Progenitor cell of endocrine pancreas (in vitro differentiated cells): ENCODE results near the gene ADARB1. TPM values are rescaled to one million over a fixed set of nuclear protein-coding genes. Genes with fewer than 3 reads are reported as not detected.

Source experiments
- DNase-seq: peaks from one replicate; pipeline ENCODE4 v3.0.0; 2021; ENCODE audit warnings: low spot score; ENCODE audit not compliant: unreplicated experiment
- H3K27ac Mint-ChIP-seq: 2 replicates; pipeline ENCODE4 v1.8.0; 2021; ENCODE audit warnings: mild to moderate bottlenecking, moderate library complexity, mixed read lengths
- H3K27me3 Mint-ChIP-seq: 2 replicates; pipeline ENCODE4 v1.8.0; 2021; ENCODE audit warnings: mixed read lengths
- H3K36me3 Mint-ChIP-seq: 2 replicates; pipeline ENCODE4 v1.8.0; 2022; ENCODE audit warnings: mixed read lengths; ENCODE audit not compliant: insufficient read depth
- H3K4me1 Mint-ChIP-seq: 2 replicates; pipeline ENCODE4 v1.8.0; 2021; ENCODE audit warnings: low read depth, mixed read lengths
- H3K4me3 Mint-ChIP-seq: 2 replicates; pipeline ENCODE4 v1.8.0; 2021; ENCODE audit warnings: low read depth, mild to moderate bottlenecking, moderate library complexity, mixed read lengths
- H3K9me3 Mint-ChIP-seq: 2 replicates; pipeline ENCODE4 v1.8.0; 2021; ENCODE audit warnings: low read depth, mixed read lengths
- total RNA-seq: library from RNA; stranded (reverse); gene quantifications from 2 replicates; pipeline ENCODE4 v1.2.1, GENCODE V29; 2021
- TF ChIP-seq, protein P1 (sequence below): fragments of 200-600 bp; sonication (generic); IDR thresholded peaks from one replicate; pipeline ENCODE4 v1.5.0; 2021; ENCODE audit warnings: antibody characterized with exemption, mild to moderate bottlenecking; ENCODE audit not compliant: unreplicated experiment

The ADARB1 gene
- total RNA-seq, 1 donor from 2014 or later: 19.1 TPM

DNA sequence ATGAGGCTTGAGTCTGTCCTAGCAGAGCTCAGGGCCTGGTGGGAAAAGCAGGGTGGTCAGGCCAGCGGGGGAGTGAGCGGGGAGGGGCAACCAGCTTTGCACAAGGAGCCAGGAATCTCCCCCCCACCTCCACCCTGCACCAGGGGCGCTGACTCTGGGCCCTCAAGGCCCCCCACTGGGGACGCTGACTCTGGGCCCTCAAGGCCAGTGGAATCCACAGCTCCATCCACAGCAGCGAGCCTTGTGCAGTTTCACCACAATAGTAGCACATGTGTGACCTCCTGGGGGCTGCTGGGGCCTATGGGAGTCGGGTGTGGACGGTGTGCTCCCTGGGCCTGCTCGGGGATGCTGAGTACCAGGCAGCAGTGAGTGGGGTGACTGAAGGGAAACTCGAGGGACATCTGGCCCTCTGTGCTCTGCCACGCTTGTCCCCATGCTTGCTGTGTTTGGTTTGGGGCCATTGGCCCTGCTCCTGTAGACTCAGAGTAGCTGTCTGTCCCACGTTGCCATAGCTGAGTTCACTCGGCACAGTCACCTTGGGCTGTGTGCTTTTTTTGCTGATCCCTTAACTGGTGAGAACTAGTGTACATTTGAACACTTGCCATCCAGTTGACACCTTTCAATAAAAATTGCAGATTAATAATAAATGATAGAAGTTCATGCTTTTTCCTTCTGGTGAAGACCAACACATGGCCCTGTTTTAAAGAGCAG is 89.2 kb downstream of the ADARB1 start:
- Mint-ChIP-seq H3K27ac (no peak overlapping the region), H3K36me3 (no peaks in the 10 kb centered on the region), H3K9me3 (no peaks in the 10 kb centered on the region)

DNA sequence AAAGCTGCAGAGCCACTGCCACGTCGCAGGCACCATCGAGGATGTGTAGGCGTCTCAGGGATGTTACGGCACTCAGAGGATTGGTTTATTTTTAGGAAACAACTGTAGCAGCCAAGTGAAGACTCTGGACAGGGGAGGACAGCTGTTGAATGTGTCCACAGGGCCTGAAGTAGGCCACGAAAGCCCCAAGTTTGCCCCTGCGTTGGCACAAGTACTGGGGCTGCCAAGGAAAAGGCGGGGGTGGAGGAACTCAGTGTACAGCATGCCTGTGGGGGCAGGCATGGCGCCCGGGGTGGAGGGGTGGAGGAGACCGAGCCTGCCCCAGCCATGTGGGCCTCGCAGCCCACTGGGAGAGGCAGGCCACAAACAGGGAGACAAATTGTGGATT is 89.7 kb downstream of the ADARB1 start:
- Mint-ChIP-seq H3K9me3 (no peaks in the 10 kb centered on the region), H3K27me3 (no peaks in the 10 kb centered on the region), H3K36me3 (no peaks in the 10 kb centered on the region), H3K4me3 (no peak overlapping the region), H3K4me1 (peaks cover 2% of the 10 kb centered on the region), H3K27ac (no peak overlapping the region)
- no peak for DNase-seq
- TF ChIP-seq, protein P1, sequence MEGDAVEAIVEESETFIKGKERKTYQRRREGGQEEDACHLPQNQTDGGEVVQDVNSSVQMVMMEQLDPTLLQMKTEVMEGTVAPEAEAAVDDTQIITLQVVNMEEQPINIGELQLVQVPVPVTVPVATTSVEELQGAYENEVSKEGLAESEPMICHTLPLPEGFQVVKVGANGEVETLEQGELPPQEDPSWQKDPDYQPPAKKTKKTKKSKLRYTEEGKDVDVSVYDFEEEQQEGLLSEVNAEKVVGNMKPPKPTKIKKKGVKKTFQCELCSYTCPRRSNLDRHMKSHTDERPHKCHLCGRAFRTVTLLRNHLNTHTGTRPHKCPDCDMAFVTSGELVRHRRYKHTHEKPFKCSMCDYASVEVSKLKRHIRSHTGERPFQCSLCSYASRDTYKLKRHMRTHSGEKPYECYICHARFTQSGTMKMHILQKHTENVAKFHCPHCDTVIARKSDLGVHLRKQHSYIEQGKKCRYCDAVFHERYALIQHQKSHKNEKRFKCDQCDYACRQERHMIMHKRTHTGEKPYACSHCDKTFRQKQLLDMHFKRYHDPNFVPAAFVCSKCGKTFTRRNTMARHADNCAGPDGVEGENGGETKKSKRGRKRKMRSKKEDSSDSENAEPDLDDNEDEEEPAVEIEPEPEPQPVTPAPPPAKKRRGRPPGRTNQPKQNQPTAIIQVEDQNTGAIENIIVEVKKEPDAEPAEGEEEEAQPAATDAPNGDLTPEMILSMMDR: no peak

More for the DNA sequence above, 89.2 kb downstream of the ADARB1 start:
- TF ChIP-seq, protein P1: no peak
- no peaks in the 10 kb centered on the region for H3K27me3 Mint-ChIP-seq
- DNase-seq: no peak
- H3K4me1 Mint-ChIP-seq: peaks cover 2% of the 10 kb centered on the region
- no peak overlapping the region for H3K4me3 Mint-ChIP-seq

DNA sequence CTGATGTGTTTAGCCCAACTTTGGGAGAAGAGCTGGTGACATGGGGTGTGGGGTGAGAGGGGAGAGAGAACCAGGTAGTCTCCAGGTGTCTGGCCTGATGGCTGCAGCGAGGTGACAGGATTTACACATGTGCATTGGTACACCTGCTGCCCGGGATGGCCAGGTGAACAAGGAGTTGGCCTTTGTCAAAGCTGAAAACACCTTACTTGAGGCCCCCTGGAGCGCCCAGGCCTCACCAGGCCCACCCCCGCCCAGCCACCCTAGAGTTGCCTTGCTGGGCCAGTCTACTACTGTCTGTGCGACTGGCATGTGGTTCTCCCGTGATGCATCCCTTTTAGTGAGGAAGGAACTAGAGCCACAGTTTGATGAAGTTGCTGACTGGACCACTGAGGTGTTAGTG is 90.5 kb downstream of the ADARB1 start:
- Mint-ChIP-seq H3K4me1 (peaks cover 2% of the 10 kb centered on the region), H3K4me3 (no peak overlapping the region), H3K36me3 (no peaks in the 10 kb centered on the region), H3K9me3 (no peaks in the 10 kb centered on the region), H3K27ac (no peak overlapping the region), H3K27me3 (no peaks in the 10 kb centered on the region)
- TF ChIP-seq, protein P1: no peak
- no peak for DNase-seq

DNA sequence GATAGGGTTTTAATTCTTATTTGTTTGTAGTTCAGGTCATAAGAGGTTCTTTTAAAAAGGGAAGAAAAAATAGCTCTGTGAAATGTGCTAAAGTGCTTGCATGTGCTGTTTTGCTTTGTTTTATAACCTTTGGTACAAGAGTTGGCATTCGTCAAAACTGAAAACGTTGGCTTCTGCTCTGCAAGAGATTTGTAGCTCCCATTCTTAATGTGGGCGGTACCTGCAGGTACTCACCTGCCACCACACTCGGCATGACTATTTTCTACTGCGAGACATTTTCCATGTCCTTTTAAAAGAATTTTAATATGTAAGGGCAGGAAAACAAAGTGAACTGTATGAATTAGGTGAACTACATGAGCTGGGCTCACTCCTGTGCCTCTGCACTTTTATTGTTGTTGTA is 92.6 kb downstream of the ADARB1 start:
- H3K4me1 Mint-ChIP-seq: no peaks in the 10 kb centered on the region
- no peak overlapping the region for H3K27ac Mint-ChIP-seq
- no peaks in the 10 kb centered on the region for H3K27me3 Mint-ChIP-seq
- H3K9me3 Mint-ChIP-seq: no peaks in the 10 kb centered on the region
- H3K36me3 Mint-ChIP-seq: no peaks in the 10 kb centered on the region
- H3K4me3 Mint-ChIP-seq: no peak overlapping the region
- TF ChIP-seq, protein P1: no peak
- DNase-seq: no peak

DNA sequence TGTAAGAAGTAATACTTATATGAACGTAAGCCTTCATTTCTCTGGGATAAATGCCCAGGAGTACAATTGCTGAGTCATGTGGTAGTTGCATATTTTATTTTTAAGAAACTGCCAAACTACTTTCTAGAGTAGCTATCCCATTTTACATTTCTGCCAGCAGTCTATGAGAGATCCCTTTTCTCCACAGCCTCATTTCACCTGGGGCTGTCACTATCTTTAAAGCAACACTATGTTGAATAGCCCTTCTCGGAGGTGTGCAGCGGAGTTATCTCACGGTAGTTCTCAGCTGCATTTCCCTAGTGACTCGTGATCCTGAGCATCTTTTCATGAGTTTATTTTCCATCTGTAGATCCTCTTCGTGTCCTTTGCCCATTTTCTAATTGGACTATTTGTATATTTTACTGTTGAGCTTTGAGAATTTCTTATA is 93.4 kb downstream of the ADARB1 start:
- TF ChIP-seq, protein P1: no peak
- no peaks in the 10 kb centered on the region for H3K4me1 Mint-ChIP-seq
- H3K36me3 Mint-ChIP-seq: no peaks in the 10 kb centered on the region
- no peaks in the 10 kb centered on the region for H3K9me3 Mint-ChIP-seq
- H3K27ac Mint-ChIP-seq: no peak overlapping the region
- H3K4me3 Mint-ChIP-seq: no peak overlapping the region
- DNase-seq: no peak
- no peaks in the 10 kb centered on the region for H3K27me3 Mint-ChIP-seq
